K562 (cell line): ENCODE results near the gene PACS2. TPM values are rescaled to one million over a fixed set of nuclear protein-coding genes. Genes with fewer than 3 reads are reported as not detected.

Source experiments
- ATAC-seq: fragments of 200-7000 bp; cut with Tn5 transposase; 3 replicates; pipeline ENCODE4 v1.9.1; 2020; ENCODE audit warnings: moderate library complexity
- BruUV-seq: library from RNA; stranded (reverse); fragments of 400-500 nt; replicated peaks from 2 replicates; lab custom pipeline; 2021; lab: Mats Ljungman, UMichigan
- CTCF ChIA-PET: fragments of 300-600 bp; formaldehyde crosslinking; extraction: SDS; loops from one replicate; lab custom pipeline; 2021; ENCODE audit warnings: low intra/inter-chr PET ratio; lab: Yijun Ruan, JAX
- POLR2A ChIA-PET: fragments of 300-600, 350-650 bp; sonication (Branson Sonifier 250); formaldehyde crosslinking; extraction: SDS; loops from one replicate; lab custom pipeline; 2021; ENCODE audit warnings: antibody characterized with exemption, inconsistent platforms; lab: Yijun Ruan, JAX
- DNase-seq, 4 experiments: peaks; one replicate each; pipeline versions ENCODE4 v3.0.0 to v3.0.0-alpha.2; 2011 to 2018; ENCODE audit warnings: low spot score in 3 of 4, mixed read lengths in 3 of 4; ENCODE audit errors: extremely low read depth in 1 of 4
- FAIRE-seq: peaks from 2 replicates; lab custom pipeline; 2011; peaks lifted over from hg19 to GRCh38; lab: Jason Lieb, UNC
- H2AFZ ChIP-seq: 2 replicates; pipeline ENCODE4 v1.6.0; 2011; ENCODE audit warnings: low read depth, low read length, control low read depth, inconsistent platforms
- H3K27ac ChIP-seq: fragments of 200-600 bp; 3 replicates; pipeline ENCODE4 v1.8.0; 2011; ENCODE audit warnings: low read depth, mild to moderate bottlenecking, control low read depth, inconsistent platforms, low read length, moderate library complexity, mixed read lengths; ENCODE audit errors: extremely low read depth
- H3K27me3 ChIP-seq, 2 experiments: fragments of 300-600 bp in 1 of 2; 2 replicates in 1 of 2; 3 replicates in 1 of 2; pipeline versions ENCODE4 v1.6.0 to v1.8.0; 2011; ENCODE audit warnings: inconsistent platforms in 2 of 2, low read length in 2 of 2, mild to moderate bottlenecking in 1 of 2, mixed read lengths in 1 of 2, moderate library complexity in 1 of 2; ENCODE audit not compliant: control insufficient read depth in 2 of 2, insufficient read depth in 2 of 2
- H3K36me3 ChIP-seq: fragments of 300-600 bp; 3 replicates; pipeline ENCODE4 v1.8.0; 2011; ENCODE audit warnings: mild to moderate bottlenecking, low read length, inconsistent platforms; ENCODE audit not compliant: control insufficient read depth, insufficient read depth
- H3K4me1 ChIP-seq, 2 experiments: fragments of 200-600 bp in 1 of 2; replicated peaks in 1 of 2; 2 replicates in 1 of 2; 3 replicates in 1 of 2; pipeline versions ENCODE4 v1.5.1 to v1.8.0; 2011; ENCODE audit warnings: inconsistent platforms in 2 of 2, low read length in 2 of 2, mild to moderate bottlenecking in 1 of 2, mixed read lengths in 1 of 2, moderate library complexity in 1 of 2; ENCODE audit not compliant: control insufficient read depth in 2 of 2, insufficient read depth in 2 of 2
- H3K4me2 ChIP-seq: 2 replicates; pipeline ENCODE4 v1.6.1; 2011; ENCODE audit warnings: low read length, control low read depth, inconsistent platforms, mixed read lengths; ENCODE audit not compliant: insufficient read depth
- H3K4me3 ChIP-seq: fragments of 200-600 bp; sonication (generic), shearing (Covaris generic); 2 replicates; pipeline ENCODE4 v1.5.1; 2016; ENCODE audit warnings: control low read depth, inconsistent platforms
- H3K79me2 ChIP-seq: fragments of 200-600 bp; 3 replicates; pipeline ENCODE4 v1.8.0; 2011; ENCODE audit warnings: low read length, inconsistent platforms; ENCODE audit not compliant: control insufficient read depth, insufficient read depth
- H3K9ac ChIP-seq, 2 experiments: 2 replicates each; pipeline versions ENCODE4 v1.6.0 to v1.6.1; 2011; ENCODE audit warnings: low read depth in 2 of 2, low read length in 2 of 2, control low read depth in 1 of 2, inconsistent platforms in 1 of 2, mild to moderate bottlenecking in 1 of 2, mixed read lengths in 1 of 2; ENCODE audit not compliant: insufficient read depth in 1 of 2
- H3K9me1 ChIP-seq: one replicate; pipeline ENCODE4 v1.6.0; 2011; ENCODE audit warnings: inconsistent platforms, mild to moderate bottlenecking, low read length, moderate library complexity; ENCODE audit not compliant: control insufficient read depth, insufficient read depth
- H3K9me3 ChIP-seq: replicated peaks from 2 replicates; pipeline ENCODE4 v1.5.1; 2011; ENCODE audit warnings: low read depth, low read length, inconsistent platforms; ENCODE audit not compliant: control insufficient read depth, insufficient read depth
- H4K20me1 ChIP-seq: replicated peaks from 2 replicates; pipeline ENCODE4 v1.6.1; 2011; ENCODE audit warnings: low read length, inconsistent platforms, mixed read lengths; ENCODE audit not compliant: control insufficient read depth, insufficient read depth
- KAT7 ChIP-seq: sonication (generic); formaldehyde crosslinking; IDR thresholded peaks from 2 replicates; pipeline ENCODE4 v1.8.0; 2022; ENCODE audit warnings: missing genetic modification reagents, mild to moderate bottlenecking, borderline replicate concordance
- ZNF398 ChIP-seq: fragments of 250-450 bp; sonication (Bioruptor Pico); IDR thresholded peaks from 2 replicates; pipeline ENCODE4 v1.8.0; 2021; ENCODE audit warnings: moderate library complexity, mild to moderate bottlenecking, inconsistent platforms
- ZNF407 ChIP-seq: fragments of 450-650 bp; IDR thresholded peaks from 2 replicates; pipeline ENCODE4 v1.6.1; 2016; ENCODE audit warnings: low read depth
- WGBS: fragments of 100-300 bp; shearing (Covaris generic); methylation state at CpG from one replicate; pipeline ENCODE4 v1.1.6; 2016; ENCODE audit warnings: low coverage, mixed read lengths; ENCODE audit not compliant: insufficient coverage; ENCODE audit errors: missing lambda C conversion rate; 5-methylcytosine and 5-hydroxymethylcytosine counted together
- in situ Hi-C: fragments of 300-500 bp; cut with MboI; formaldehyde crosslinking; loops from 4 replicates; pipeline ENCODE4 v1.15.0; 2018; ENCODE audit warnings: inconsistent platforms, mixed read lengths
- intact Hi-C: fragments of 100-400 bp; cut with micrococcal nuclease; formaldehyde crosslinking; loops from 2 replicates; pipeline ENCODE4 v1.14.2; 2022
- polyA plus RNA-seq, 8 experiments: library from polyadenylated mRNA; depleted of rRNA in 4 of 8; stranded (reverse) in 5 of 8; unstranded in 3 of 8; fragments of >200 nt; fragmentation: Nextera tagmentation in 2 of 8; fragmentation: Illumina TruSeq in 1 of 8; extraction: Ambion mirVana in 2 of 8; extraction: Trizol in 1 of 8; gene quantifications; 2 replicates each; pipeline versions ENCODE4 v1.2.1 to v1.2.3, GENCODE V29; 2011 to 2014; ENCODE audit warnings: inconsistent platforms in 1 of 8, missing spikeins in 1 of 8
- total RNA-seq, 7 experiments: library from RNA; depleted of rRNA in 6 of 7; stranded (reverse); fragments of >200 nt in 6 of 7; fragmentation: Illumina TruSeq in 2 of 7; extraction: Trizol in 2 of 7; gene quantifications; 2 replicates each; pipeline versions ENCODE4 v1.2.1 to v1.2.3, GENCODE V29; 2011 to 2021; ENCODE audit warnings: low replicate concordance in 1 of 7
- TF ChIP-seq, protein P1 (sequence below): sonication (generic); formaldehyde crosslinking; IDR thresholded peaks from 2 replicates; pipeline ENCODE4 v1.8.1; 2023; ENCODE audit warnings: missing genetic modification reagents, mild to moderate bottlenecking, borderline replicate concordance

PACS2 gene
- total and polyA plus RNA-seq, 9 of the 15 experiments (the other 6 are each of a cell fraction or from before 2014, with no cell fraction given), result 0.11 to 20.8 (median 9.9) TPM

DNA sequence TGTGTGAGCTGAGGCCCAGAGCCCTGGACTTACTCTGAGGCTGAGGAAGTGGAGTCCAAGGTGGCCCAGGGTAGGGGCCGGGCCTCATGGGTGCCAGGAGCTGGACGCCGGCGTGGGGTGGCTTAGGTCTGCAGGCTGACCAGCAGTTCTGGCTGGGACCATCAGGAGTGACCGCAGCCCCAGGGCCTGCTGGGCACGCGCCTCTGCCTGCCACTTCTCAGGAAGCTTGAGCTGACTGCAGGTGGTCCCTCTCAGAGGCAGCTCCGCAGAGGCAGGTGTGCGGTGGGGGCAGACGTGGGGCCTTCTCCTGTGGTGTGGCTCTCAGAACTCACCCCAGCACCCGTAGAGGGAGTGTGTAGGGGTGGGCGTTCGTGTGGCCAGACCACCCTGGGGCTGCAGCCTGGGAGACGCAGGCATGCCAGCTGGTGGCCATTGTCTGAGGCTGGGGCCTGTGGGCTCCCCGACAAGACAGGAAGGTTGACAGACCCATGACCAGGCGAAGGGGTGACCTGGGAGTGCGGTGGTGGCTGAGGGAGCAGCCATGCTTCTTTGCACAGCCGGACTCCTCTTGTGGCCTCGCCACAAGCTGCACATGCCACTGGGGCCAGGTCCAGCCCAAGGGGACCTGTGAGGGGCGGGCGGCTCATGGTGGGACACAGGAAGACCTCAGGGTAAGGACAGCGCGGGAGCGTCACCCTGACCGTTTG is 43.7 kb downstream of the PACS2 start:
- DNase-seq (no peak), ATAC-seq (no peak), FAIRE-seq (no peak)
- Histone ChIP-seq H3K27me3 (no peaks in the 10 kb centered on the region), H3K27ac (no peak overlapping the region), H4K20me1 (no peaks in the 10 kb centered on the region), H3K79me2 (no peaks in the 10 kb centered on the region), H3K4me1 (peaks cover 0 to 5% of the 10 kb centered on the region in 2 experiments; a peak in 2 of 5 replicates), H3K9me3 (no peaks in the 10 kb centered on the region), H3K9me1 (no peaks in the 10 kb centered on the region), H2AFZ (no peak overlapping the region), H3K4me2 (no peak overlapping the region), H3K9ac (no peak overlapping the region; a peak in 1 of 4 replicates), H3K4me3 (no peak overlapping the region), H3K36me3 (no peaks in the 10 kb centered on the region)
- POLR2A ChIA-PET, result interaction anchor here (0.6 kb wide), 2 partner anchors 12 to 1509 kb away, joined by 3 read pairs; no protein-coding TSS in a partner anchor
- no TSS peak for BruUV-seq
- WGBS, result 84% methylated on average over 19 of the region's 25 CpGs
- intact Hi-C loops (no loop called here), in situ Hi-C loops (loop anchor here (10.0 kb wide), 1 partner anchor 263 kb away; no protein-coding TSS in a partner anchor)
- TF ChIP-seq, protein P1, sequence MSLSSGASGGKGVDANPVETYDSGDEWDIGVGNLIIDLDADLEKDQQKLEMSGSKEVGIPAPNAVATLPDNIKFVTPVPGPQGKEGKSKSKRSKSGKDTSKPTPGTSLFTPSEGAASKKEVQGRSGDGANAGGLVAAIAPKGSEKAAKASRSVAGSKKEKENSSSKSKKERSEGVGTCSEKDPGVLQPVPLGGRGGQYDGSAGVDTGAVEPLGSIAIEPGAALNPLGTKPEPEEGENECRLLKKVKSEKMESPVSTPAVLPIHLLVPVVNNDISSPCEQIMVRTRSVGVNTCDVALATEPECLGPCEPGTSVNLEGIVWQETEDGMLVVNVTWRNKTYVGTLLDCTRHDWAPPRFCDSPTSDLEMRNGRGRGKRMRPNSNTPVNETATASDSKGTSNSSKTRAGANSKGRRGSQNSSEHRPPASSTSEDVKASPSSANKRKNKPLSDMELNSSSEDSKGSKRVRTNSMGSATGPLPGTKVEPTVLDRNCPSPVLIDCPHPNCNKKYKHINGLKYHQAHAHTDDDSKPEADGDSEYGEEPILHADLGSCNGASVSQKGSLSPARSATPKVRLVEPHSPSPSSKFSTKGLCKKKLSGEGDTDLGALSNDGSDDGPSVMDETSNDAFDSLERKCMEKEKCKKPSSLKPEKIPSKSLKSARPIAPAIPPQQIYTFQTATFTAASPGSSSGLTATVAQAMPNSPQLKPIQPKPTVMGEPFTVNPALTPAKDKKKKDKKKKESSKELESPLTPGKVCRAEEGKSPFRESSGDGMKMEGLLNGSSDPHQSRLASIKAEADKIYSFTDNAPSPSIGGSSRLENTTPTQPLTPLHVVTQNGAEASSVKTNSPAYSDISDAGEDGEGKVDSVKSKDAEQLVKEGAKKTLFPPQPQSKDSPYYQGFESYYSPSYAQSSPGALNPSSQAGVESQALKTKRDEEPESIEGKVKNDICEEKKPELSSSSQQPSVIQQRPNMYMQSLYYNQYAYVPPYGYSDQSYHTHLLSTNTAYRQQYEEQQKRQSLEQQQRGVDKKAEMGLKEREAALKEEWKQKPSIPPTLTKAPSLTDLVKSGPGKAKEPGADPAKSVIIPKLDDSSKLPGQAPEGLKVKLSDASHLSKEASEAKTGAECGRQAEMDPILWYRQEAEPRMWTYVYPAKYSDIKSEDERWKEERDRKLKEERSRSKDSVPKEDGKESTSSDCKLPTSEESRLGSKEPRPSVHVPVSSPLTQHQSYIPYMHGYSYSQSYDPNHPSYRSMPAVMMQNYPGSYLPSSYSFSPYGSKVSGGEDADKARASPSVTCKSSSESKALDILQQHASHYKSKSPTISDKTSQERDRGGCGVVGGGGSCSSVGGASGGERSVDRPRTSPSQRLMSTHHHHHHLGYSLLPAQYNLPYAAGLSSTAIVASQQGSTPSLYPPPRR (CRISPR knock-in tag), result no peak
- TF ChIP-seq KAT7 (CRISPR knock-in tag), result no peak
- no peak for TF ChIP-seq ZNF407
- TF ChIP-seq ZNF398, result no peak
- CTCF ChIA-PET, result no interaction called here
